Fibroblast of skin of right quadriceps (primary cell): ENCODE measurements around the gene NDUFS3.
"Not testable (repeated sequence)": the region's sequence is repeated elsewhere in the genome, so short reads cannot be mapped to it uniquely, and the experiment has no call there.

ENCODE experiments used
- DNase-seq: peaks from one replicate; pipeline ENCODE4 v3.0.0-alpha.2; 2013

The NDUFS3 gene

GRCh38 chr11:47578524-47579494, at the start of gene NDUFS3, which contains the start of gene KBTBD4:
Gene NDUFS3 (plus strand): TSS chr11:47579074. CDS start chr11:47579092, 18 bp downstream.
Gene KBTBD4 (minus strand): TSS chr11:47578970. CDS start chr11:47578951, 19 bp downstream.
- peak; percentile 89 for DNase-seq

DNA sequence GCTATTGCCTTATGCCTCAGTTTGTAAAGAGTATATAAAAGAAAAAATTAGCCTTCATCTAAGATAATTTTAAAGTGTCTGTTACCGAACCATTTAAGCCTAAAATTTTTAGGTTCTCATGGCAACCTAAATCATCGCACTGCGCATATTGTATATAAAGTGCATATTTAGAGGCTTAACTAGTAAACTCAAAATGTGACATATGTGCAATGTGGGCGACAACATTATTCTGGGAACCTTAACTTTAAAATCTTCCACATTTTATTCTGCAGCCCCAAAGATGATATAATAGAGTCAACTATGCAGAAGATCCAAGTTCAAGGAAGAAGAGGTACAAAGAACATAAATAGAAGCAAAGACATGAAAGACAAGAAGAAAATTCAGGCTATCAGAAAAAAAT, 48.9 kb upstream of the NDUFS3 start:
- DNase-seq: no peak

GRCh38 chr11:47530721-47531120, 48.2 kb upstream of the NDUFS3 start:
- not testable (repeated sequence) for DNase-seq

DNA sequence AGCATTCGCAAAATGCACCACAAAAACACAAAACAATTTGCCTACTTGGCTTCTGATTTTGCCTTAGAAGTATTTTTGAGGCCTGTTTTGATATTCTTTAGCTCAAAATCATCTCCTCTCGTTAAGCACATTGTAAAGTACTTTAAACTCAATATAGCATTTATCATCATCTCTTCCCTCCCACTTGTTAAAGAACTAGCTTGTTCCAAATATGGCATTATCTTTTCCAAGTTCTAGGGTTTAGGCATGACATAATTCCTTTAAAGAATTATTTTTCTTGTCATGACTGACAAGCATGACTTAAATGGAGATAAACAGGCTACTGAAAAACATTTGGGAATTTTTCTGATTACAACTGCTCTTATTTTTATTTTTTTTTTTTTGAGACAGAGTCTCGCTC, 47.2 kb upstream of the NDUFS3 start:
- DNase-seq: no peak

- DNase-seq: no peak
Measured at GRCh38 chr11:47532597-47533213, 46.2 kb upstream of the NDUFS3 start.

DNA sequence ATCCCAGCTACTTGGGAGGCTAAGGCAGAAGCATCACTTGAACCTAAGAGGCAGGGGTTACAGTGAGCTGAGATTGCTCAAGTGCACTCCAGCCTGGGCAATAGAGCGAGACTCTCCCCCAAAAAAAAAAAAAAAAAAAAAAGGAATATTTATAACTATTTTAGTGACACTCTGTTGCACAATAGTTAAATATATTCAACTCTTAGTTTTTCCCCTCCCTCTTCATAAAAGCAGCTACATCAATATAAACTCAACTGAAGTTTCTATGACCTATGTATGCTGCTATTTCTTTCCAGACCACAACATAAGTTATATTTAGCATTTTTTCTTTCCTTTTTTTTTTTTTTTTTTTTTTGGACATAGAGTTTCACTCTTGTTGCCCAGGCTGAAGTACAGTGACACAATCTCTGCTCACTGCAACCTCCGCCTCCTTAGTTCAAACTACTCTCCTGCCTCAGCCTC, 45.2 kb upstream of the NDUFS3 start:
- peak; percentile 87 for DNase-seq

DNA sequence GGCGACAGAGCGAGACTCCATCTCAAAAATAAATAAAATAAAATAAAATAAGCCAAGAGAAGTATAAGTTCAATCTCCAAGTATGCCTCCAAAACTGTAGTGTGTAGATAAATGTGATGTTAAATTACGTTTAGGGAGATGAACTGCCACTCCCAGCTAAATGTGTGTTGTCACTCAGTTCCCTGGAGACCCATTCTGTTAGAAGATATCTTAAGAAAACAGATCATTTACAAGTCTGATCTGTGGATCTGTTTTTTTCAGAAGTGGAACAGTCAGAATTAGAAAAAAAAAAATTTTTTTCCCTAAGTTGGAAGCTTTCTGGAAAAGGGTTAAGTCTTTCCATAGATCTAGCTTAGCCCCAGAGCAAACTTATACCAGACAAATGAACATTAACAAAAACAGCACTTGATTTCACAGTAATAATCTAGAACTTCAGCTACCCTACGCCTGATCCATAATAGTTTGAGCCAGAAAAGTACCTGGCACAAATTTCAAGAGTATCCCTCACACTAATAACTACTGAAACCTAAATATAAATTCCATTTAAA, 44.1 kb upstream of the NDUFS3 start:
- DNase-seq: no peak

DNA sequence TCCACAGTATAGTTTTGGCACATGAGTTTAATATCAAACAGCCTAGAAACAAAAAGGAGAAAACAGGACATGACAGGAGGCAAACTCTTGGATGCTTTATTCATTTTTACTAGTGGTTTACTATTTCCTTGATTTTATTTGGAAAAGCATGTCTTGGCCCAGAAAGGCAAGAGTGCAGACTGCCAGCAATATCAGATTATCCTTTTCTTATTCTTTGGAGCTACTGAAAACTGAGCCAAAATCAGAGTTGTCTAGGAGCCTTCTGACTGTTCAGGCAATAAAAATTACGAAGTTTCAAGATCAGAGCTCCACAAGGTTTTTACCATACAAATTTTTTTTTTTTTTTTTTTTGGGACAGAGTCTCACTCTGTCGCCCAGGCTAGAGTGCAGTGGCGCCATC, 42.0 kb upstream of the NDUFS3 start:
- DNase-seq: no peak

DNA sequence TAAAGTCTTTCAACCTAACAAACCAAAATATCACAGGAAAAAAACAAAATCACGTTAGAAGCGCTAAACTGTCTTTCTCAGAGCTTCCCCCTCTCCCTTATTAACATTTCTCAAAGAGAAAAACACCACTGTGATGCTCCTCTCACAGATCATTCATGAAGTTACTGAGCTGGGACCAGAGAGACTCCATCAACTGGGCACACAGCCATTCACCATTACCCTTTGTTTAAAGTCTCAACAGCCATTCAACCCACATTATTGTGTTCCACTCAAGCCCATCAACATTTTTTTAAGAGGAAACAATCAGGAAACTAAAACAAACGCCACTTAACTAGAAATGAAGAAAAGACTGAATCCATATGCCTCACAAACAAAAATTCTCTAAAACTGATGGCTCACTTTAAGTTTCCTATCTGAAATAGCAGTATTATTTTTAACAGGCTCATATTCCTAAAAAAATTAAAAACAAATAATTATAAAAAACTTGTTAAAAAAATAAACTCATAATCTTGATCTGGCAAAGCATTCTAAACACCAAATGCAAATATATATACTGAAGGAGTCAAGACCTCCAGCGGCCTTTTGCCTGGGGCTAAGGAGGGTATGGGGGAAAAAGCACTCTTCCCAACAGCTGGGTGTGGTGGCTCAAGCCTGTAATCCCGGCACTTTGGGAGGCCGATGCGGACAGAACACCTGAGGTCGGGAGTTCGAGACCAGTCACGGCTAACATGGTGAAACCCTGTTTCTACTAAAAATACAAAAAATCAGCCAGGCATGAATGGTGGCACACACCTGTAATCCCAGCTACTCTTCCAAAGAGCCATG, 39.9 kb upstream of the NDUFS3 start:
- no peak for DNase-seq

DNA sequence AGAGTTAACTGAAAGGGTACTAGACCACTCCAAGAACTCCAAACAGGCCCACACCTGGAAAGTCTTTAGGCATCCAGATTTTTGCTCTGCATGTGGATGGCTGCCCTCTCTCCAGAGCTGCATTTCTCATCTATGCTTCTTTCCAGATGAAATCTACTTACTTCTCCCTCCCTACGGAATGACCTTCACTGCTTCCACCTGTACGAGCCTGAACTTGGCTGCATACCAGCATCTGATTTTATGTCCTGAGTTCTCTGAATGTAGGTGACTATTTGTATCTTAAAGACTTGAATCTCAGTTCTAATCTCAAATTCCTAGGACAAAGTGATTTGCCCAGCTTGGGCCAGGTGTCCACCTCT, 39.2 kb upstream of the NDUFS3 start:
- DNase-seq: no peak

DNA sequence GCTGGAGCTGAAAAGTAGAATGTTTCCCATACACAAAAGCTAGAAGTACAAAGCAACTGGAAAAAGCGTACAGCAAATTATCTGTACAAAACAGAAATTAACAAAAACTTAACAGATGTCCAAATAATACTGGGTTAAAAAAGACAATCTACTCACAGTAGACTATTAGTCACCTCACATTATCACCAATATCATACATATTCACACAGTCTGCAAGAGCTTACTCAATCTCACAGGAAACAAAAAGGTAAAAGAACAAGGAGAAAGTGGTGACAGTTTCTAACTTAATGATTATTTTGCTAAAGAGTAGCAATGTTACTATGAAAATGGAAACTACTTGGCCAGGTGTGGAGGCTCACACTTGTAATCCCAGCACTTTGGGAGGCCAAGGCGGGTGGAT, 37.8 kb upstream of the NDUFS3 start:
- DNase-seq: no peak

GRCh38 chr11:47545298-47545697, 33.6 kb upstream of the NDUFS3 start:
- no peak for DNase-seq

GRCh38 chr11:47546274-47546673, 32.6 kb upstream of the NDUFS3 start:
- DNase-seq: not testable (repeated sequence)

- no peak for DNase-seq
Measured at GRCh38 chr11:47550288-47551047, 28.4 kb upstream of the NDUFS3 start.

GRCh38 chr11:47551086-47551485, 27.8 kb upstream of the NDUFS3 start:
- DNase-seq: no peak

GRCh38 chr11:47552056-47552565, 26.8 kb upstream of the NDUFS3 start:
- DNase-seq: peak; percentile 50

DNA sequence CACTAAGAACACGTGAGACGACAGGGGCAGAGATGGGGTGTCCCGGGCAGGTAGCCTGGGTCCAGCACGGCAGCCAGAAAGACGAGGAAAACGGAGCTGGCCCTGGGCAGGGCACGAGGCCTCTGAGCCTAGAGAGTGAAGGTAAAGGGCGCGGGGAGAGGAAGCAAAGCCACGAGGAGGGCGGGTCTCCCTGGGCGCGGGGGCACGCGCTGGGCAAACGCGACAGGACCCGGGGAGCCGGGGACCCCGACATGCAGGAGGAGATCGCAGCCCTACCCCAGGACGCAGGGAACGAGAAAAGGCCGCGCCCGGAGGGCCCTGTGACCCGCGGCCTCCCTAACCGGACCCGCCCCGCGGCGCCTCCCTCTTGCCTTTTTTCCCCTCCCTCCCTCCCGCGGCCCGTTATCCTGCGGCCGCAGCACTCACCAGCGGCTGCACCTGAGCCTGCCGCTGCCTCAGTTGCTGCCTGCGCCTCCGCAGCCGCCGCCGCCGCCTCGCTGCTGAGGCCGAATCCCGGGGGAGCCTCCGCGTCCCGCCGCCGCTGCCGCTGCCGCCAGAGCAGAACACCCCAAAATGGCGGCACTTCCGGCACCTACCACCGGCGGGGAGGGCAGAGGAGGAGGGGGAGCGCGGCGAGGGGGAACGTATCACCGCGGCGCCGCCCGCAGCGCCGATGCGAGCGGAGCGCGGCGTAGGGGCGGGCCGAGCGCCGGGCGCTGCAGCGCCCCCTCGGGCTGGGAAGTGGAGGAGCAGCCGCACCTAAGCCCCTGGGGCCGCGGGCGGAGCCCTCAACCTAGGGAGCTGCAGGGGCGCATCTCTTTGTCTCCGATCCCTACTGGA, 26.1 kb upstream of the NDUFS3 start, which contains the start of gene CELF1:
TSS of gene CELF1 (minus strand) at position 567 of the 840 bp plus-strand sequence. CDS start 53,609 bp downstream, outside the sequence.
- DNase-seq: peak; percentile 89

DNA sequence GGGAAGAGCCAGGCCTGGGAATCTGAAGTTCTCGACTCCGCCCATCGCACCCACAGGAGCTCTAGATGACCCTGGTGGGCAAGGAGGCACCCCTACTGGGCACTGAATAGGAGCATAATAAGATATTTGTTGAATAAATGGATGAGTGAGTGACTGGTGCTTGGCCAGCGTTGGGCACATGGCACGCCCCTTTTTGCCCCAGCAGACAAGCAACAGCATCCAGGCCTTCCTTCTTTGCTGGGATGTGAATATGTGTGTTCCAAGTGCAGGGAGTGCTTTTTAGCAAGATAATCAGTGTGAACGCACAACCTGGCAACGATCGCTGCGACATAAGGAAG, 25.5 kb upstream of the NDUFS3 start:
- DNase-seq: no peak

- not testable (repeated sequence) for DNase-seq
Measured at GRCh38 chr11:47557004-47557403, 21.9 kb upstream of the NDUFS3 start.

- no peak for DNase-seq
Measured at GRCh38 chr11:47558695-47559094, 20.2 kb upstream of the NDUFS3 start.

DNA sequence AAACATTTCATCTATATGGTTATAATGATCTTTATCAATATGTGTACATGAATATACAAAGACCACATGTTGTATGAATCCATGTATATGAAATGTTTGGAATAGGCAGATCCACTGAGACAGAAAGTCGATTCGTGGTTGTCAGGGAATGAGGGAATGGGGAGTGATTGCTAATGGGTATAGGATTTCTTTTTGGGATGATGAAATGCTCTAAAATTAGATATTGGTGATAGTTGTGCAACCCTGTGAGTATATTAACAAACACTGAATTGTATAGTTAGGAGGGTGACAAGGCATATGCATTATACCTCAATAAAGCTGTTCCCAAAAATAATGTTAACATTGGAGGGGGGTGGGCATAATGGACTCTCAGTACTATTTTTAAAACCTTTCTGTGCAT, 18.4 kb upstream of the NDUFS3 start:
- peak; percentile 59 for DNase-seq
